ENCODE data around the gene BCLAF3.
A peak's percentile ranks its signal among the peaks of the same experiment; 100 is the strongest.

The BCLAF3 gene

DNA sequence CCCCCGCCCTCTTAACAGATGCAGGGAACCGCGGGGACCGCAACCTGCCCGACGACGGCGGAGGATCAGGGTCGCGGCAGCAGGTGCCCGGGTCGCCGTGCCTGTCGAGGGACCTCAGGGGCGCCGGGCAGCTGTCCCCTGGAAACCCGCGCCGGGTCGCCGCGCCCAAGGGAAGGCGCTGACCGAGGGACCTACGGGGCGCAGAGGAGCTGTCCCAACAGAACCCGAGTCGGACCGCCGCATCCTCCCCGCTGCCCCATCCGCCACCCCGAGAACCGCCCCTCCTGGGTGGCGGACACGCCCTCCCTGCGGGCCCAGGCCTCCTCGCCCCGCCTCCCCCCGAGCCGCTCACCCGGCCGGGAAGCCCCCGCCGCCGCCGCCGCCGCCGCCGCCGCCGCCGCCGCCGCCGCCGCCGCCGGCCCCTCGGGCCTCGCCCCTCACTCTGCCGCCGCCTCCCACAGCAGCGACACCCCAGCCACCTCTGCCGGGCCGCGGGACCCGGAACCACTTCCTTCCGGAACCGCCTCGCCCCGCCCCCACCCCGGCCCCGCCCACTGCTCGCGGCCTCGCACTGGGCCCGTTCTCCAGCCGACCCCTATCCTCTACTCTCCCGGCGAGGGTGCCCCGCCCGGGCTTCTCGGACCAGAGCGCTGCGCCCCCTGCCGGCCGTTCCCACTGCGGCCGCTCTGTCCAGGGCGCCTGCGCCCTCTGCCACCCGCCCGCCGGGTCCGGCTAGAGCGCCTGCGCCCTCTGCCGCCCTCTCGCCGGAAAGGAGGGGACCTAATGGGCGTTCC, at the start of gene BCLAF3:
Gene BCLAF3 (minus strand): TSS at position 506 of the 794 bp plus-strand sequence. CDS start 20,797 bp downstream, outside the sequence.
- peak; percentile 38 for DNase-seq (ENCODE audit: low read depth)

DNA sequence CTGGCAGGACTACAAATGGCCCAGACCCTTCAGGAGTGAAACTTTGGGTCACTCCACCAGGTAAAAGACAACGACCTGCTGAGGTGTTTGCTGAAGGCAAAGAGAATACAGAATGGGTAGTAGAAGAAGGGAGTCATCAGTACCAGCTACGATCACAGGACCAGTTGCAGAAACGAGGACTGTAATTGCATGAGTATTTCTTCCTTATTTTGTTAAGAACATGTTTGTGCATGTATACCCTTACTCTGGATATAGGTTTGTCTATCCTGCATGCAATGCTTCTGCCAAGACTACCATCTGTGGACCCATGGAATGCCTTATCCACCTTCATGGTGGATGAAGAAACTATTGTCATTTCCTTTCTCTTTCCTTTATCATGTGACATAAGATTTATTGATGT, 48.1 kb upstream of the BCLAF3 start:
- DNase-seq (ENCODE audit: low read depth) = no peak

DNA sequence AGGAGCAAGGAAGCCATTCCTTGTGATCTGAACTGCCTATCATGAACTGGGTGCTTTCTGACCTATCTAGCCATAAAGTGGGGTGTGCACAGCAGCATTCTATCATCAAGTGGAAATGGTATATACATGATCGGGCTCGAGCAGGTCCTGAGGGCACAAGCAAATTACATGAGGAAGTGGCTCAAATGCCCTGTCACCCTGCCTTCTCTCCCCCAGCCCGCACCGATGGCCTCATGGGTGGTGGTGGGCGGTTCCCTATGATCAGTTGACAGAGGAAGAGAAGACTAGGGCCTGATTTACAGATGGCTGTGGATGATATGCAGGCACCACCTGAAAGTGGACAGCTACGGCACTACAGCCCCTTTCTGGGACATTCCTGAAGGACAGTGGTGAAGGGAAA, 46.3 kb upstream of the BCLAF3 start:
- DNase-seq (ENCODE audit: low read depth) = no peak

DNA sequence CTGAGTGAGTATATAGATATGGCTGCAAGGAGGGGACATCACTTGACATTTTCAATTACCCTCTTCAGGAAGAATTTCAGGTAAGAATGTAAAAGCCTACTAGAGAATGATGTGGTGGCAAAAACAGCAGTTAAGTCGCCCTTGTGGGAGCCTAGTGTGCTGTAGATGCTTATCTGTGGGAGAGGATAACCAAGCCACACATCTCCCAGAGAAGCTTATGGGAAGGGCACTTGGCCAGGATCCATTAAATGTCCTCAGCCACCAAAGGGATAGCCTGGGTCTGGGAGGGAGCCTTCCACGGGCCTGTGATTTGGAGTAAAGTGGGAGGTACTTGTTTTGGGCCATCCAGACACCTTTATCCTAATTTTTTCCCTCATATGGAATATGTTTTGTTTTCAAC, 41.3 kb upstream of the BCLAF3 start:
- no peak for DNase-seq (ENCODE audit: low read depth)

DNA sequence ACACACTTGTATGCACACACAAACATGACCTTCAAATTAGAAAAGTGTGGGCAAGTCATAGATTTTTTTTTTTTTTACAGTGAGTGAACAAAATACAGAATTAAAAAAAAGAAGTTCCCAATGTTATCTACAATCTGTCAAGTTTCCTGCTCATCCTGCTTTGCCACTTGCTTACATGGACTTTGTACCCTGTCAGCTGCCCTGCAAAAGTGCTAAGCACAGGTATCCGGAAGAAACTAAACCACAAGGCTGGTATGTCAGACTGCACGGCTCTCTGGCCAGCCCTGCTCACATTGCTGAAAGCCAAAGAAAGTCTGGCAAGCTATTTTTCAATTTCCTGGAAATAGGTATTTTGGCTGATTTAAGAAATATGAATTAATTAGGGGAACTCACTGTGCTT, 38.9 kb upstream of the BCLAF3 start:
- no peak for DNase-seq (ENCODE audit: low read depth)

DNA sequence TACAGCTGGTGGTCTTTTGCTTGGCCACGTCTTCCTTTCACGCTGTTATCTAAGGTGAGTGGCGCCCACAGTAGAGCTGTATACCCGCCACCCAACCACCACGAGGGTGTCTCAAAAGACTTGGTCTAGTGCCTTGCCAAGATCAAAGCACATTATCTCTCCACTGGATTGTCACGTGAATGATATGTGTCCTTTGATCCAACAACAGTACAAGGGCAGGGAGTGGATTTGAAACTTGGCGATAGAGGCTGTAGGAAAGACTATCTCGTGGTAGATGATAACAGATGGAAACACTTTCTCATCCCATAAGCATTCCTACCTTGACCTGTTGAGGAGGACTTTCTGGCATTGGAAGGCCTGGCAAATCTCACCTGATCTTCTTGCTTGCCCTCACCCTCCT, 37.7 kb upstream of the BCLAF3 start:
- no peak for DNase-seq (ENCODE audit: low read depth)

DNA sequence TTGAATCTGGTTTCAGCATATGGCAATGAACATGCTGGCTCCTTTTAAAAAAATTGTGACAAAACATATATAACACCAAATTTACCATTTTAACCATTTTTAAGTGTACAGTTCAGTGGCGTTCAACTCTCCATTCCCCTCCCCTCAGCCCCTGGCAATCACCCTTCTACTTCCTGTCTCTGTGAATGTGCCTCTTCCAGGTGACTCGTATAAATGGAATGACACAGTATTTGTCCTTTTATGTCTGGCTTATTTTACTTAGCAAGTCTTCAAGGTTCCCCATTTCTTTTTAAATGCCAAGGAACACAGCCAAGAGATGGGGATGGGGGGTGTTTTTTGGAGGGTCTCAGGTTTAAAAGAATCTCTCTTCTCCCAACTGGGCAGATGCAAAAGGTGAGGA, 35.4 kb upstream of the BCLAF3 start:
- peak; percentile 37 for DNase-seq (ENCODE audit: low read depth)

DNA sequence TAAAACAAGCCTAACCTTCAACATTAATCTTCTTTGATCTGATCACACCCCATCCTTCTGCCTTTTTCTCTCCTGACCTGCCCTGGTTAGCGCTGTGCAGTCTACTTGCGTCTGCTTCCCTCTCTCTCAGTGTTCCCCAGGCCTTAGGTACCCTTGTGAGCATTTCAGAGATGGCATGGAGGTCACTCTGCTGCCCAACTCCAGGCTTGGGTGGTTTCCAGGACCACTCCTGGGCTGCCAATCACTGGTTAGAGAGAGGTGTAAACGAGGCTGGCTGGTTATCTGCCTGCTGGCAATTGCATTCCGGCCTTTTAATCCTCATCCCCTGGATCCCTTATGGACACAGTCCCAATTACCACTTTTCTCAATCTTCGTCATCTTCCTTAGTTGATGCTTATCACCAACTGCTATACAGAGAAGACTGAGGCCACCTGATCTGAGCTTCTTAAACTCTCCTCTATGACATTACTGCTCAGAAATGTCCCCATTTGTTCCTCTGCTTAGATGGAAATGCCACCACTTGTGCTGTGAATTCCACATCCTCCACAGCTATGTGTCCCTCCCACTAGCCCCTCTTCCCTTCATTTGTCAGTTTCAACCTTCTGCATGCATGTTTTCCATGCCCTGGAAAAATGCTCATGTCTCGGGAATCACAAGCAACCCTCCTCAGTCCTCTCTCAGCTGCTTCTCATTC, 29.0 kb upstream of the BCLAF3 start:
- no peak for DNase-seq (ENCODE audit: low read depth)

DNA sequence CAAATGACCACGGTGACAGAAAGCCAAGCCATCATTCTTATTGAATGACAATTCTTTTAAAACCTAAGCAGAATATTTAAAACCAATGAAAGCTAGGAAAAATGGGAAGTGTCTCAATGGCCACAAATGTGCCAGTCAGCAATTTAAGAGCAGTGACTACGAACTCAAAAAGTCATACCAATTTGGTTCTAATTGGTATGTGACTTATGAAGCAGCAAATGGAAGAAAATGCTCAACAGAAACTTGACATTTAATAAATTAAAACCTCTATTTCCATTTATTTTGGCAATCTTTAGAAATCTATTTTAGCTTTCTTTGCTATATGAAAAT, 25.7 kb upstream of the BCLAF3 start:
- no peak for DNase-seq (ENCODE audit: low read depth)

DNA sequence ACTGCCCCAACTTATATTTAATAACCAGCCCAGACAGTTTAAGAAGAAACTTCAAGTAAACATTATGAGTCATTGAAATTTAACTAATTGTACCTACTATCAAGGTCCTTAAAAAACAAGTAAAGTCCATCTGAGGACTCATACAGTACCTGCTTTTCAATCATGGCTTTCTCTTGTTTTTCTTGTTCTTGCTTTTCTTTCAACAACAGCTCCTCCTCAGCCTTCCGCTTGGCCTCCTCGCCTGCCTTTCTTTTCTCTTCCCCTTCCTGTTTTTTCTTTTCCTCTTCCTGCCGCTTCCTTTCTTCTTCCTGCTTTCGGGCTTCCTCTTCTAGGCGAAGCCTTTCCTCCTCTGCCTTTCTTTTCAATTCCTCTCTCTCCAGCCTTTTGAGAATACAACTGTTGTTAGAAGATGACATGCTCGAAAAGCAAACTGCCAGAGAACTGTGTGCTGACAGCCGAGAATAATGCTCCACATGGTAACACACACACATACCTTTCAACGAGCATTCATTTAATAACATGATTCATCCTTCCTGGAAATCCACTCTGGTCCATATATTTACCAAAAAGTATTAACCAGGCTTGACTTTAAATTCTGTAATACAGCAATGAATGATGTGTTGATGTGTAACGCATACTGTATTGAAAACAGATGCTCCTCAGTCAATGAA, 25.2 kb upstream of the BCLAF3 start:
- peak; percentile 0 for DNase-seq (ENCODE audit: low read depth)

DNA sequence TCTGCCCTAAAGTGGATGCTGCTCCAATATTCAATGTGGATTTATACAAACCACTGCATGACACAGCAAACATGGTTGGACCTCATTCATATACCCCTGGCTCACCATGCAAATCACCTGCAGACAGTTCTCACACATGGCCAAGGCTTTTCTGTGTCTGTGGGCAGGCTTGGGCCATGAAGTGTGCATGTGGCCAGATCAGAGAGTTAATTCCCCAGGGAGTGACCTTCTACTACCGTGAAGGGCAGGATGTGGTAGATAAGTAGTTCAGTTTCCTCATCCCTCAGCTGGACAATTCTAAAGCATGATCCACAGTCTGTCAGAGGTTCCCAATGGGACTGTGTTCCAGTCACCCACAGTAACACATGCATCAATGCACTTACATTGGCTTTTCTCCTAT, 24.6 kb upstream of the BCLAF3 start:
- DNase-seq (ENCODE audit: low read depth) = no peak

DNA sequence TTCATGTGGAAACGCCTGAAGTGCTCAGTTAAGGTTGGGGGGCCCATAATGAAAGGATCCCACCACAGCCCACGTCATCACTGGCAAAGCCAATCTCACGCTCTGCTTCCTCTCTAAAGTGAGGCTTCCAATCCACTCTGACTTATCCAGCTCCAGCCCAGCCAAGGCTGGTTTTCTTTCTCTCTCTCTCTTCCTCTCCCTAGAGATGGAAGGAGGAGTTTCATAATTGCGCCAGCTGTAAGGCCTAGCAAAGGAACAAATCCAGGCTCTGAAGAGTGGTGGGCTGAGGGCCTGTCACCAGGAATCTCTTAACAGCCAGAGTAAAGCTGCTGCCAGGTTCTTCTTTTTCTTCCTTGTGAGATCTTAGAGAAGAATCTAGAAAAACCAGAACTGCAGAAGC, 20.7 kb upstream of the BCLAF3 start:
- DNase-seq (ENCODE audit: low read depth) = no peak

DNA sequence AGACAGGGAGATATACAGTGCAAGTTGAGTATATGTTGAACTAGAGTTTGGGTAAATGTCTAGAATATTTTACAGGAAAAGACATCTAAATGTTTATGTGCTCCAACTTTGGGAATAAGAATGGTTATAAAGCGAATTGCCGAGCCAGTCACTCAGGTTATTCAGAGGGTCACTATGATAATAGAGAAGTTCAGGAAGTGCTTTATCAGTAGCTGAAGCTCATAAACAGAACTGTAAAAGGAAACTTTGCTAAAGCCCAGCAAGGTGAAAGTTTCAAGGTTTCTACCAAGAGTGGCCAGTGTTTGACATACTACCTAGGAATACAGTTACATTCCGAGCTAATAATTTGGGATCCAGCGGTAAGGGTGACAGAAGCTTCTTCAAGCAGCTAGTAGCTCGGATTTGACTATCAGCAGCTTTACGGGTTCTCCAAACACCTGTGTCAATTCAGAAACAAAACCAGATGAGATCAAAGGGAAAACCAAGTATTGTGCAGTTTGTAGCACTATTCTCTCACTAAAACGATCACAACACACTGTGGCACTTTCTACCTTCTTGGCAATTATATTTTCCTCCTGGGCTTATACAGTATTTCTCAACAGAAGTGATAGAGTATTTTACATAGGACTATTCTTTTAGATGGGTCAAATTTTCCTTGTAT, 17.2 kb upstream of the BCLAF3 start:
- DNase-seq (ENCODE audit: low read depth) = no peak

DNA sequence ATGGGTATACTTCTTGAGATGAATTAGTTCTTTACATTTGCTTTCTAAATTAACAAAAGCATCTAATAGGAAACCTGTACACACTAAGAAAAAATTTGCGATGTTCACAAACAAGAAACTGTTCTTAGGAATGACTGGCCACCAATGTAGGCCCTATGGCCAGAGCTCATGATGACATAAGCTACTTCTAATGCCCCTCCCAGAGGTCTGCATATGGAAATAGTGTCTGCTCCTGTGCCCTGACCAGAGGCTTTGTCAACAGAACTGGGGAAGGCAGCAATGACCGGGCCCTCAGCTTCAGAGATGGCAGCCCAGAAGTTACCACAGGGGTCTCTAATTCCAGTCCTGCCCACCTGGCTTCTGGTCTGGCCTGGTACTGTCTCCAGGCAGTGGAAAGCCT, 15.0 kb upstream of the BCLAF3 start:
- DNase-seq (ENCODE audit: low read depth) = no peak

DNA sequence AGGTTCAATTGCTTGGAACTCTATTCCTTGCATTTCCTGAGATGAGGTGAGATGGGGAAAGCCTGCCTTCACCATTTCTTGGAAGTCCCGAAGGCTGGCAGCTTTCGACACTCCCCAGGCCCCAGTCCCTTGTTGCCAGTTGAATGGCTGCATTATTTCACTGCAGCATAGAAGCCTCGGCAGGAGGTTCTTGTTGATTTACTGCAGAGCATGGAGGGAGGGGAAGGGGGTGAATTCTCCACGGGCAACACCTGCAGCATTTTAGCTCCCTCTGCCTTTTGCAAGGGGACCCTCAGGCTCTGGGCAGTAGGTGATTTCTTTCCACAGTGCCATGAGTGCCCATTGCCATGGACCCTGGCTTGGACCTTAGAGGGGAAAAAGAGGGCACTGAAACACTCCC, 10.7 kb upstream of the BCLAF3 start:
- no peak for DNase-seq (ENCODE audit: low read depth)

DNA sequence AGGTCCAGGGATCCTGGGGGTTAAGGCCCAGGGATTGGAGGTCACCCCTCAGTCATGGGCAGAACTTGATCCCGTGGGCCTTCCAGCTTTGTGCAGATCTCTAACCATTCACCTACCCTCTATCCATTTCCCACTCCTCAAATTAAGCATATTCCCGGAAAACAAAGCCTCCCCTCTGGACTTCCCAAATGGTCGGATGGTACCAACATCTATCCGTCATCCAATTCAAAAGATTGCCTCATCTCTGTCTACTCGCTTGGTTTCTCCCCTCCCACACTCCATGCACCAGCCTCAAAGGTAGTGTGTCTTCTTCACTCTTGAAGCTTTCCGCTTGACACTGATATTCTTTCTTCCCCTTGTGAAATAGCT, 473 bp upstream of the BCLAF3 start:
- DNase-seq (ENCODE audit: low read depth) = no peak

DNA sequence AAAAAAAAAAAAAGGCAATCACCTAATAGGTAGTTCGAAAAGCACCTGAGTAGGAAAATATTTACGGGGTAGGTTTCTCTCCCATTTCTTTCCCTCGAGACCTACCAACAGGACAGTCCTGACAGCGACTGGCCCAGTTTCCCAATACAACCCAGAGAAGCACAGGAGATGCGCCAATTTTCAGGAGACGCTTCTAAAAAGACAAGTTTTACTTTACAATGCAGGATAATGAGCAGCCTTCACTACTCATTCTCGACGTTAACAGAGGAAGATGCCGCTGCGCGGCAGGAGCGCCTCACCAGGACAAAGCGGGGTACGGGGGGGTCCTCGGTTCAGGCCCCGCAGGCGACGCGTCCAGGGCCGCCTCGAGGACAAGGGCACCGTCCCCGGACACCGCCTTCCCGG, 708 bp downstream of the BCLAF3 start:
- DNase-seq (ENCODE audit: low read depth) = no peak

DNA sequence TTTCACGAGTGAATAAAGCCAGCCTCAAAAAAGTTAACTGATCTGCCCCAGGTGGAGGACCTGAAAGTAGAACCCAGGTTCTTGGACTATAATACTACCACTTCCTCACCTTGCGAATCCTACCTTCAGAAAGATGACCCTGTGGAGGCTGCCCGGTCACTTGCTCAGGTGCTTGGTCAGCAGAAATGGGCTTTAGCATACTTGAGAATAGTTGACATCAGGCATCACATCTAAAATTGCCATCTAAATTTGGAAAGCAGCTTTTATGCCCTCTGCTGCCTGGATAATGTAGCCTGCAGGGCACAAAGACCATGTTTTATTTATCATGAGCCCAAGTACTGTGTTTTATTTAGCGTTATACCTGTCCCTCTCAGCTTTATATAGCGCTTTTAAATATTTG, 3.0 kb downstream of the BCLAF3 start:
- no peak for DNase-seq (ENCODE audit: low read depth)

DNA sequence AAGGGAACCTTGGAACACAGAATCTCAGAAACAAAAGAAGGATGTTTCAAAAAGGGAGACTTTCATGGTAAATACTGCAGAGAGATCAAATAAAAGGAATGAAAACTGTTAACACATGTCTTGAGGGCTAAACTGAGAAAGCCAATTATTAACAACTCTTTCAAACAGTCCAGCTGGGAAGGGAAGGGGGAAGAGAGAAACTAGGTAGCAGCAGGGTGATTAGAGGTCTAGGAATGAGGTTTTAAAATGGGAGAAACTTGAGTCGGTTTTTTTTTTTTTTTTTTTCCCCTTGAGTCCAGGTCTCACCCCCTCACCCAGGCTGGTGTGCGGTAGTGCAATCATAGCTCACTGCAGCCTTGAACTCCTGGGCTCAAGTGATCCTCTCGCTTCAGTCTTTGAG, 4.3 kb downstream of the BCLAF3 start:
- no peak for DNase-seq (ENCODE audit: low read depth)

DNA sequence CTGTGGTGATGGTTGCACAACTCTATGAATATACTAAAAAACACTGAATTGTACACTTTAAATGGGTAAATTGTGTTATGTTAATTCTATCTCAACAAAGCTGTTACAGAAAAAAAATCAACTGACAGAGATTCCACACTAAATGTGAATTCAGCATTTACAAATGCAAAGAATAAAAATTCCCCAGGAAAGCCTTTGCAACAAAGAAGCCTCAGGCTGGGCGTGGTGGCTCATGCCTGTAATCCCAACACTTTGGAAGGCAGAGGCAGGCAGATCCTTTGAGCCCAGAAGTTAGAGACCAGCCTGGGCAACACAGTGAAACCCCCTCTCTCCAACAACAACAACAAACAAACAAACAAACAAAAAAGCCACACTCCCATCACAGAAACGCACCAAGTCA, 8.9 kb downstream of the BCLAF3 start:
- no peak for DNase-seq (ENCODE audit: low read depth)

DNA sequence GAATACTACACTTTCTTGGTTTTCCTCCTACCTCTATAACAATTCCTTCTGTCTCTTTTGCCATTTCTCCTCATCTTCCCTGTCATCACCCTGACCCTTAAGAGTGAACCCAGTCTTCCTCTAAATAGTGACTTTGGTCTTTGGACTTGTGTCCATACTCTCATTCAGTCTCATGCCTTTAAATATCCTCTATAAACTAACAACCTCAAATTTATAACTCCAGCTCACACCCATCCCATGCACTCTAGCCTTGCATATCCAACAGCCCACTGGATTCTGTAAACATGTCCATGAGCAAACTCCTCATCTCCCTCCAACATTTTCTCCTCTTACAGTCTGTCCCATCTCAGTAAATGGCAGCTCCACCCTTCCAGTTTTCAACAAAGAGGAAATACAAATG, 15.0 kb downstream of the BCLAF3 start:
- no peak for DNase-seq (ENCODE audit: low read depth)

DNA sequence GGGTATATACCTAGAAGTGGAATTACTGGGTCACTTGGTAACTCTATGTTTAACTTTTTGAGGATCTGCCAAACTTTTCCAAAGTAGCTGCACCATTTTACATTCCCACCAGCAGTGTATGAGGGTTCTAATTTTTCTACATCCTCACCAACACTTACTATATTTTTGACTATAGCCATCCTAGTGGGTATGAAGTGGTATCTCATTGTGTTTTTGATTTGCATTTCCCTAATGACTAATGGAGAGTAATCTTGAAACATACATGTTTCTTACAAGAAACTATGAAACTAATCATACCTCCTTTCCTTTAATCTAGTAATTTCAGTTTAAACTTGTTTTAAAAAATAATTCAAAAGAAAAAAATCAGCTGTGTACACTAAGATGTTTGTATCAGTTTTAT, 17.9 kb downstream of the BCLAF3 start:
- no peak for DNase-seq (ENCODE audit: low read depth)

DNA sequence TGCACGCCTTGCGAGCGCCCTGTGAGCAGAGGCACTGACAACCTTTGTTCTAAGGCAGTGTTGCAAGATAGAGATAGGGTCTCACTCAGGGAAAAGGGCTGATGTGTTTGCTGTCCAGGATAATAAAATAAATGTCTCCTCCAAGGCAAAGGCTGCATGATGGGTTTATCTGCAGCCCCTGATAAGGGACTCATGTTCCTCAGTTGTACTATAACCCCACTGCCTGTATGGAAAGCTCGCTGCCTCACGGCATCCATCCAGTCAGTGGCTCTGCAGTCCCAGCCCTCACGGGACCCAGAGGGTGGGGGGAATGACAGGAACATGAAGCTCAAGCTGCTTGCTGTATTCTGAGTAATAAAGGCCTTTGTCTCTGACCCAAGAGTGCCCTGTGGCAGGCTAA, 22.6 kb downstream of the BCLAF3 start:
- no peak for DNase-seq (ENCODE audit: low read depth)

All from HS-5 (cell line).